ENCODE results near the gene ANKS1A. TPM values are rescaled to one million over a fixed set of nuclear protein-coding genes. Genes with fewer than 3 reads are reported as not detected.

ANKS1A gene
- total RNA-seq, 1 experiment from 2014 or later: 26.5 TPM

DNA sequence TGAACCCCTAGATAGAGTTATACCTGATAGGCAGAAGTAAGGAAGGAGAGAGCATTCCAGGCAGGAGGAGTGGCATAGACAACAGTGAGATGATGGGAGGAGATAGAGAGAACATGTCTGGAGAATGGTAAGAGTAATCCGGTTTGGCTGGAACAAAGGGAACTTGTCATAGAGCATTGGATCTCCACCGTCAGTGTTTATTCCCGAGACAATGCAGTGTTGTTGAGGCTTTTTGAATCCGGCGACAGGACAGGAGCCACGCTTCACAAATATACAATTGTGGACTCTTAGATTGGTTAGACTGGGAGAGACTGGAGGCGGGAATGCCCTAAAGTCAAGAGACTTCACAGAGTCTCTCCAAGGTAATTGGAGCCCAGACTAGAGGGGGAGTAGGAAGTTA lies 119.8 kb downstream of the ANKS1A start:
- no peak overlapping the region for H2AFZ ChIP-seq (ENCODE audit: low read length)
- H3K27me3 ChIP-seq (ENCODE audit: insufficient read depth, low read length): no peaks in the 10 kb centered on the region
- no peaks in the 10 kb centered on the region for H3K27me3 Mint-ChIP-seq (ENCODE audit: low read depth)
- no peak overlapping the region for H3K4me3 Mint-ChIP-seq
- H3T11ph ChIP-seq (ENCODE audit: low read length): no peak overlapping the region
- peak overlapping the region; percentile 13 for H2BK5ac ChIP-seq (ENCODE audit: insufficient read length, low read length)
- H4K91ac ChIP-seq (ENCODE audit: insufficient read length, low read depth, low read length): no peak overlapping the region
- peaks cover 0 to 6% (median 1%) of the 10 kb centered on the region in 3 experiments; a peak in 2 of 7 replicates for H3K36me3 Mint-ChIP-seq (ENCODE audit: insufficient read depth in 1 of 3, low read depth in 3 of 3)
- H4K20me1 ChIP-seq (ENCODE audit: control insufficient read depth, insufficient read depth, insufficient read length): no peaks in the 10 kb centered on the region
- no peak overlapping the region for H3K23ac ChIP-seq (ENCODE audit: insufficient read length, low read depth, low read length)
- no peaks in the 10 kb centered on the region for H3K9me3 ChIP-seq (ENCODE audit: control insufficient read depth, low read depth, low read length)
- no peak overlapping the region for H3K4ac ChIP-seq (ENCODE audit: low read depth, low read length)
- no peak overlapping the region for H3K9ac ChIP-seq (ENCODE audit: extremely low read depth, insufficient read length, low read length)
- peak overlapping the region in 1 of 3 experiments; percentile 24; a peak in 1 of 7 replicates for H3K27ac Mint-ChIP-seq
- H3K79me1 ChIP-seq (ENCODE audit: insufficient read depth, low read depth, low read length, poor library complexity, severe bottlenecking): no peaks in the 10 kb centered on the region
- no peak overlapping the region for H3K18ac ChIP-seq (ENCODE audit: insufficient read length, low read depth, low read length)
- H2BK20ac ChIP-seq (ENCODE audit: low read depth, low read length, poor library complexity, severe bottlenecking): no peak overlapping the region
- H4K8ac ChIP-seq (replicated peaks; ENCODE audit: insufficient read length, low read depth, low read length): no peak overlapping the region
- H2BK12ac ChIP-seq (ENCODE audit: insufficient read length, low read depth, low read length): no peak overlapping the region
- no CpG with 5 or more reads among the region's 7 CpGs for WGBS (ENCODE audit: extremely low coverage, insufficient read length, low lambda C conversion rate)
- H3K27ac ChIP-seq (ENCODE audit: insufficient read length, low read depth, low read length): no peak overlapping the region
- no peak overlapping the region for H2BK120ac ChIP-seq (ENCODE audit: low read depth, low read length, poor library complexity, severe bottlenecking)
- no peaks in the 10 kb centered on the region for H3K79me2 ChIP-seq (ENCODE audit: insufficient read depth, low read length)
- H4K5ac ChIP-seq (ENCODE audit: insufficient read length, low read depth, low read length): no peak overlapping the region
- H3K56ac ChIP-seq (ENCODE audit: insufficient read length, low read depth, low read length): no peak overlapping the region
- no peak overlapping the region for H3K4me2 ChIP-seq (ENCODE audit: insufficient read depth, insufficient read length, low read length)
- DNase-seq: no peak
- H3K4me1 Mint-ChIP-seq: peaks cover 0 to 7% of the 10 kb centered on the region in 2 experiments; a peak in 2 of 4 replicates
- H3K4me1 ChIP-seq (ENCODE audit: insufficient read depth, low read length): no peaks in the 10 kb centered on the region
- no peak overlapping the region for H3K14ac ChIP-seq (ENCODE audit: insufficient read depth, low read length)
- H3K23me2 ChIP-seq (ENCODE audit: insufficient read length, low read depth, low read length, poor library complexity, severe bottlenecking): no peaks in the 10 kb centered on the region
- H3K9me3 Mint-ChIP-seq: no peaks in the 10 kb centered on the region
- TF ChIP-seq, protein P1, sequence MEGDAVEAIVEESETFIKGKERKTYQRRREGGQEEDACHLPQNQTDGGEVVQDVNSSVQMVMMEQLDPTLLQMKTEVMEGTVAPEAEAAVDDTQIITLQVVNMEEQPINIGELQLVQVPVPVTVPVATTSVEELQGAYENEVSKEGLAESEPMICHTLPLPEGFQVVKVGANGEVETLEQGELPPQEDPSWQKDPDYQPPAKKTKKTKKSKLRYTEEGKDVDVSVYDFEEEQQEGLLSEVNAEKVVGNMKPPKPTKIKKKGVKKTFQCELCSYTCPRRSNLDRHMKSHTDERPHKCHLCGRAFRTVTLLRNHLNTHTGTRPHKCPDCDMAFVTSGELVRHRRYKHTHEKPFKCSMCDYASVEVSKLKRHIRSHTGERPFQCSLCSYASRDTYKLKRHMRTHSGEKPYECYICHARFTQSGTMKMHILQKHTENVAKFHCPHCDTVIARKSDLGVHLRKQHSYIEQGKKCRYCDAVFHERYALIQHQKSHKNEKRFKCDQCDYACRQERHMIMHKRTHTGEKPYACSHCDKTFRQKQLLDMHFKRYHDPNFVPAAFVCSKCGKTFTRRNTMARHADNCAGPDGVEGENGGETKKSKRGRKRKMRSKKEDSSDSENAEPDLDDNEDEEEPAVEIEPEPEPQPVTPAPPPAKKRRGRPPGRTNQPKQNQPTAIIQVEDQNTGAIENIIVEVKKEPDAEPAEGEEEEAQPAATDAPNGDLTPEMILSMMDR (conservative IDR thresholded peaks at IDR 0.05): no peak
- H2BK15ac ChIP-seq (ENCODE audit: low read depth, low read length): no peak overlapping the region
- no peak overlapping the region for H2AK5ac ChIP-seq (ENCODE audit: insufficient read length, low read length)

All from H9 (cell line).